Mammary epithelial cell (primary cell): ENCODE measurements around the gene IFT172.

Experiments
- CTCF ChIP-seq, 2 donors: IDR thresholded peaks in 1 of 2; conservative IDR thresholded peaks in 1 of 2; 2 replicates each; pipeline ENCODE4 v1.5.1; 2011 to 2012; ENCODE audit warnings: inconsistent platforms in 2 of 2, low read length in 2 of 2, mild to moderate bottlenecking in 2 of 2, control low read depth in 1 of 2, low read depth in 1 of 2; ENCODE audit not compliant: insufficient read depth in 1 of 2; ENCODE audit errors: extremely low read depth in 1 of 2
- EZH2 ChIP-seq: IDR thresholded peaks from 2 replicates; pipeline ENCODE4 v1.6.1; 2012; ENCODE audit warnings: low read length, inconsistent platforms, borderline replicate concordance

DNA sequence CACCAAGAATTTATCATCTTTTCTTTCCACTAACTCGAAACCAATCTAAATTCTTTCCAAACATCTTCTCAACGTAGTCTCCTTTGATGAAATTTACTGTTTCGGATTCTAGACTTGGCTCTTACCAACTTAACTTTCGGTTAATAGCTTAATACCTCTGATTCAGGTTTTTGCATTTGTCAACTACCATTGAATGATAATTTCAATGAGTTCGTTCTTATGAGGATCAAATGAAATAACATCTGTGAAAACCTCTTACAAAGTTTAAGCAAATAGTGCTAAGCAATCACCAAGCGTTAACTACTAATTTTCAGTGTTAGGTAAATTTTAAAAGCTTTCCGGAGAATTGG, 61.7 kb downstream of the IFT172 start:
- no peak for TF ChIP-seq CTCF (conservative IDR thresholded peaks at IDR 0.05 in 1 of 2, IDR thresholded peaks at IDR 0.05 in 1 of 2; ENCODE audit: extremely low read depth in 1 of 2, insufficient read depth in 1 of 2, low read depth in 1 of 2, low read length in 2 of 2)
- no peak for TF ChIP-seq EZH2
